Limb (tissue), 2 donors: ENCODE measurements around the gene CLTA.
A peak's percentile ranks its signal among the peaks of the same experiment; 100 is the strongest.

ENCODE experiments used
- DNase-seq, 2 donors: peaks; one replicate each; pipeline ENCODE4 v3.0.0-alpha.2; 2016; ENCODE audit errors: extremely low spot score in 2 of 2

Gene CLTA

GRCh38 chr9:36188212-36188611 lies 2.5 kb upstream of the CLTA start:
- no peak for DNase-seq

GRCh38 chr9:36189976-36190375 lies 745 bp upstream of the CLTA start:
- no peak for DNase-seq

DNA sequence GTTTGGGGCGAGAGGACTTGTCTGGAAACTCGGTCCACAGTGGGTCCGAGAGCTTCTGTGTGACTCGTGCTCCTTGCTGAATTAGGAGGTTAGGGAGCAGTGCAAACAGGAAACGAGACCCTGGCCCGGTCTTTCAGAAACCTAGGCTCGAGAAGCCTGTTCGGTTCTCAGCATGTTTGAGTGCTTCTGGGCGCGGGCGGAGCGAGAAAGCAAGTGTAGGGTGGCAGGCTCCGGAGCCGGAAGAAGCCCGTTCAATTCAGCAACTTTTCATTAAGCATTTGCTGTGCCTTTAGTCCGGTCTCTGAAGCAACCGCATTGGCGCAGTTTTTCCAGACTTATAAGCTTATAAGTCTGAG lies 547 bp downstream of the CLTA start:
- DNase-seq: no peak

DNA sequence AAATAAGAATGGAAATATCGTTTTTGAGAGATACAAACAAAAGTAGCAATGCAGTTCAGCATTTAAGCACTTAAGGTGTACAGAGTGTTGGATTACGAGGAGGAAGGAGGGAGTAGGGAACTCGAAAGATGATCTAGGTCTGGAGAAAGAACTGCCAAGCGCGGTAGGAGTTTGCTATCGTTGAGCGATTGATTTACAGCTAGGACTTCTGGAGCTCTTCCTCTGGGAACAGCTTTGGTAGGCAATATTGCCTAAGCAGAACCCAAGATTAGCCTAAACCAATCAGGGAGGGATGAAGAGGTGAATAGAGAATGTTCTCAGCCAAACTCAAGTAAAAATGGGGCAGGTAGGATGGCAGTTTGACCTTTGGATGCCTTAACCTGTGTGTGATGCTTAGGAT lies 965 bp downstream of the CLTA start:
- DNase-seq: no peak

GRCh38 chr9:36192196-36192595 lies 1.5 kb downstream of the CLTA start:
- no peak for DNase-seq

DNA sequence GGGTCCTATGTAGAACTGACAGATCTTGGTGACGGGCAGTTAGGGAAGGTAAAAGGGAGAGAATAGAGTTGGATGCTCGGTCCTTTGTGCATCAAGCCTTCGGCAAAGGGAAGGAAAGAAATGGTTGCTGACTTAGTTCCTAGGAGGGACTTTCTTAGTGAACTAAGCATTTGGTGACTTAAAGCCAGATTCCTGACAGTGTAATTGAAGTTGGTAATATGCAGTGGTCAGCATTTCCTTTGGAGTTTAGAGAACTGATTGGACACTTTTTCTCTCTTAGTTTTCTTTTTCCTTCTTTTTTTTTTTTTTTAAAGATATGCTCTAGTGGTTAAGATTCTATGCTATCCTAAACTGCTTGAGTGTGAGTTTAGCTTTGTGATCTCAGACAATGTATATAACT lies 2.3 kb downstream of the CLTA start:
- no peak for DNase-seq

- no peak for DNase-seq
Observed at GRCh38 chr9:36194326-36195000, 3.7 kb downstream of the CLTA start.

DNA sequence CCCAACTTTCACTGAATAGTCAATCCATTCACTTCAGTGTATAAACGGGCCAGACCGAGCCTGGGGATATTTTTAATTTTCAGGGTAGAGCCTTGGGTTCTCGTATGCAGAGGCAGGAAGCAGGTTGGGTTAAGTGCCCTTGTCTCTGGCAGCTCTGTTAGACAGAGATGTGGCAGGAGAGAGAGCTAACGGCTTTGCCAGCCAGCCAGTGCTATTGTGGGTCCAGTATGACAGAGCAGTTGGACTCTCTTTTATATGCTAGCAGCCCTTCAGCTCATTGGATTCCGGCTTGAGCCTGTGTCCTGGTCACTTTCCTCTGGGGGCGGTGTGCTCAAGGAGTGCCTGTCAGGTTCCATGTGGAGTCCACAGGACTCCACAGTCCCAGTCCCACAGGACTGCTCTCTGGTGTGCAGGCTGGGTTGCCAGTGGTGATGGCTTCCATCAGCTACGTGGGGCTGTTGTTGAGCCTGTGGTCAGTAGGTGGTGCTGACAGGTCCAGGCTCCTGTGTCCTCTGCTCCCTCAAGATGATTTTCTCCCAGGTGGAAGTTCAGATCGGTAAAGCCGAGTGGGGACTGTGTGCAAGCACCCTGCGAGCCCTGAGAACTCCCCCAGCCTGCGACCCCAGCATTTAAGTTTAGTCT lies 14.3 kb downstream of the CLTA start:
- no peak for DNase-seq

GRCh38 chr9:36207016-36207415 lies 16.3 kb downstream of the CLTA start:
- DNase-seq: no peak

DNA sequence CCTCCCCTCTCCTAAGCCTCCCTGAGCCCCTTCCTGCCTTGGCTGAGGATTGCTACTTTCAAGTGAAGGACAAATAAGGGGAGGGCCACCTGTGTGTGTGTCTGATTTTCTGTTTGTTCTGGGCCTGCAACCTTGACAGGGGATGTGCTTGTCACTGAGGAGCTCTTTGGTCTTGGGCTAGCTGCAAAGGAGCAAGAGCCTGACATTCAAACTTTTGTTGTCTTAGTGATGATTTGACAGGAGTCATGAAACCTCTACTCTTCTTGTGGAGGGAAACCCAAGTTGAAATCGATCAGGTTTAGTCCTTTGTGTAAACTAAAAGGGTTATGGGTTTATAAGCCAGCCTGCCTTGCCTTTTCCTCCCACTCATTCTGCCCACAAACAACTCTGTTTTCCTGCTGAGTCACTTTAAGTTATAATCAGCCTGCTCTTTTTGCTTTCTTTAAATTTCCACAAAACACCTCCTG lies 16.9 kb downstream of the CLTA start:
- DNase-seq: no peak

DNA sequence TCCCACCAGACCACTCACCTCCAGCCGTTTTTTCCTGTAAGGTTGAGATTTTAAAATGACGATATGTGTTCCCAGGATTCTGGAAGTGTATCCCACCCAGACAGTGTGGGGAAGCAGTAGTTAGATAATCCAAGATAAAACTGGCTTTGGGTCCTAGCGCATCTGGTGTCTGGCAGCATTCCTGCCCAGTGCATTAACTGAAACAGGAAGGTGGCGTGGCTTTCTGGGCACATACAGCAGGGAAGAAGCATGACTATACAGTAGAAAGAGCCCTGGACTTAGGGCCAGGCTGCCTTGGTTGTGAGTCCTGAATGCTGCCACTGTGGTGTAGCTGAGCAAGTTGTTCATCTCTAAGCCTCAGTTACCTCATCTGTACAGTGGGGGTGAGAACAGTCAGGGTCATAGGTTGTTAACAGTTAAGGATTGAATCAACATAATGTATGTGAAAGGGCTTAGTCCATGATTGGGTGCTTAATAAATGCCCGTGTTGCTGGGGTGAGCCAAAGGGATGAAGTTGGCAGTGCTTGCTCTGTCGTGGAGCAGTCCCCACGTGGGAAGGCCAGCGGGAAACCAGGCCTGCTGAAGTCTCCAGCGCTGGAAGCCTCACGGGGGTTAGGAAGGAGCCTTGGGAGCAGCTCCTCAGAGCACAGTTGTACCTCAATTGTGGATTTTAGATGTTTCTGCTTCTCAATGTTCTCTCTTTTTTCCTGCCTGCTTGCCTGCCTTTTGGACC lies 18.0 kb downstream of the CLTA start:
- DNase-seq: no peak

DNA sequence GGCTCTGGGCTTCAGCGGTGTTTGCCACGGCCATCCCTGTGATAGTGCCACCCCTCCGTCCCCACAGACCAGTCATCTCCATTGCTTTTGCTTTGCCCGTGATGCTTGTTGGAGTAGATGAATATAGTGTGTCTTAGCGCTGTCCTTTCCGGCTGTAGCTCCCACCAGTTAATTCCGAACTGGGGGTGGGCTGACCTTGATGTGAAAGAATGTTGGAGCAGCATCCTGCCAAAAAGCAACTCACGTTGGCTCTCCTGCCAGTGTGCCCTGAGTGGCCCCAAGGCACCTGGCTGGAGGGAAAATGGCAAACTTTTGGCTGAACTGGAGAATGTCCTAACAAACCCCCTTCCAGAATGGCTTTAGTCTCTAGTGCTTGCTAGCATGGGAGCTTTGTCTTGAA lies 20.0 kb downstream of the CLTA start:
- no peak for DNase-seq

DNA sequence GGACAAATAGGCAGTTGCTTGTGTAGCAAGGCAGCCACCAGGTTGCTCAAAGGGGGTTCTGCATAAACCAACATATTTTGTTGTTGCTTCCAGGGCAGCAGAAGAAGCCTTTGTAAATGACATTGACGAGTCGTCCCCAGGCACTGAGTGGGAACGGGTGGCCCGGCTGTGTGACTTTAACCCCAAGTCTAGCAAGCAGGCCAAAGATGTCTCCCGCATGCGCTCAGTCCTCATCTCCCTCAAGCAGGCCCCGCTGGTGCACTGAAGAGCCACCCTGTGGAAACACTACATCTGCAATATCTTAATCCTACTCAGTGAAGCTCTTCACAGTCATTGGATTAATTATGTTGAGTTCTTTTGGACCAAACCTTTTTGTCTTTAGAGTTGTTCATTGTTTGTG lies 20.8 kb downstream of the CLTA start:
- no peak for DNase-seq

DNA sequence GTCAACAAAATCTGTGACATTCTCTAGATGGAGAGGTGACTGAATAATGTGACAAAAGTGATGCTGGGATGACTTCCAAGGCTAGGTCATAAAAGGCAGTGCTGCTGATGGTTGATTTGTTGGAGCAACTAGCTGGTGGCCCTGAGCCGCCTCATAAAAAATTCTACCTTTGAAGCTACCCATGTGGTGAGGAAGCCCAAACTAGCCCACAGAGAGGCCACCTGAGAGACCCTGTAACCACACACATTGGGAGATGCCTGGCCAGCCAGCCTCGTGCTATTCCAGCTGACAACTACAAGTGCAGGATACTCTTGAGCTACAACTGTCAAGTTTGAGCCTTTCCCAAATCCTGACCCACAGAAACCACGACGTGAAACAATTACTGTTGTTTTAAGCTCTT lies 22.7 kb downstream of the CLTA start:
- DNase-seq: no peak

GRCh38 chr9:36213989-36214388 lies 23.3 kb downstream of the CLTA start:
- DNase-seq: no peak

DNA sequence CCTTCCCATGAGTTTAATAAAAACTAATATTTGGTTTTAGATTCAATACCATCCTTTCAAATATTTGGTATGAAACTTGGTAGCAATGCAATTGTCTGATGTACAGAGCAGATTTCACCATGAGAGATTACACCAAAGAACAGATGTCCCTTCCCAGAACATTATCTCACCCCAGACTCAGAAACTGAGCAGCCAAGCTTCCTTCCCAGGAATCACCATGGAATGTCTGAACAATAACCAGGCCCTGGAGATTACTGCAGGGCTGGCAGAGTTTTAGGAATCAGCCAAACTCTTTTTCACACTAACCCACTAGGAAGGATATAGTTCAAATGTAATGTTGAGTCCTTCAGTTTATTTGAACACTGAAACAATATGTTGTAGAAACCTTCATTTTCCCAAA lies 23.9 kb downstream of the CLTA start:
- peak in 1 of 2 donors; percentile 15 for DNase-seq

- no peak for DNase-seq
Observed at GRCh38 chr9:36217256-36217968, 26.7 kb downstream of the CLTA start.

GRCh38 chr9:36218011-36218410 lies 27.3 kb downstream of the CLTA start:
- no peak for DNase-seq

DNA sequence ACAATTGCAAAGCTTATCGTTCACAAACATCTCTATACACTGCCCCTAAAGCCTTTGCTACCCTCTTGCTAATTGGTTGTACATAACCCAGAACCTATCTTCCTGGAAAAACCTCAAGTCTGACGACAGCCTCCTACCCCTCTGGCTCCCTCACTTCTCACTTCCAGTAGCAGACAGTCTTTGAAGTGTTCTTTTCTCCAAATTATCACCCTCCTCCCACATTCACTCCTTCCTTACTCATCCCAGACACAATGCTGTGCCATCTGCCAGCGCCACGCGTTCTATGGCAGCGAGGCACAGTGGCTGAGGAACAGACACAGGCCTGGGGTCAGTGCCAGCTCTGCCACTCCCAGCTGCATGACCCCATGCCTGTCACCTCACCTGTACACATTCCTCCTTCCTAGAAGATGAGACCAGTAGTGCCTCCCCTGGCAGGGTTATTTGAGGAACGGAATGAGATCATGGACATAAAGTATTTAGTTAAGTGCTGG lies 27.7 kb downstream of the CLTA start:
- no peak for DNase-seq

GRCh38 chr9:36221667-36222066 lies 30.9 kb downstream of the CLTA start:
- no peak for DNase-seq

- DNase-seq: no peak
Observed at GRCh38 chr9:36222449-36222848, 31.7 kb downstream of the CLTA start.

DNA sequence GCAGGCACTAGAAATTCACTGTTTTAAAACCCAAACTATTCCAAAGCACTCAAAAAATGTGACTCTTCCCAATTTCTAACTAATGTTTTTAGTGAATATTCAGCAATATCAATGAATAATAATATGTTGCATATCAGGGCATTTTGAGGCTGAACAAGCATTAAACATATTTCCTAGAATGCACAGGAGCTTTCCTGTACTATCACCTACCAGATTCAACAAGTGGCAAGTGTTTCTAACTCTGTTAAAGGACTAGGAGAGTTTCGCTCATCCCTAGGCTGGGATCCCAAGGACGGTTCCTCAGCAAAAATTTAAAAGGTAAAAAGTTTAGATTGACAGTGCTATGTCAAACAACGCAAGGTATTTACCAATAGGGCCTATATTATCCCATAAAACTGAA lies 46.5 kb downstream of the CLTA start:
- no peak for DNase-seq
